Uterus (tissue), 4 donors: ENCODE measurements around the gene CENPX. TPM values are rescaled to one million over a fixed set of nuclear protein-coding genes. Genes with fewer than 3 reads are reported as not detected.

Experiments
- DNase-seq, 2 donors: peaks; one replicate each; pipeline ENCODE4 v3.0.0-alpha.2; 2019 to 2020
- H3K27ac ChIP-seq, 2 donors: fragments of 200-600 bp; sonication (generic); 1 replicate in 1 of 2; 2 replicates in 1 of 2; pipeline ENCODE4 v1.5.1; 2016 to 2018
- H3K27me3 ChIP-seq, 2 donors: fragments of 200-600 bp; sonication (generic); one replicate each; pipeline ENCODE4 v1.5.1; 2018 to 2019; ENCODE audit warnings: control low read depth in 1 of 2
- H3K36me3 ChIP-seq, 2 donors: fragments of 200-600 bp; sonication (generic); one replicate each; pipeline ENCODE4 v1.5.1; 2019; ENCODE audit warnings: control low read depth in 1 of 2
- H3K4me1 ChIP-seq, 2 donors: fragments of 200-600 bp; sonication (generic); one replicate each; pipeline ENCODE4 v1.5.1; 2018 to 2019; ENCODE audit warnings: control low read depth in 1 of 2
- H3K4me3 ChIP-seq, 2 donors: fragments of 200-600 bp; sonication (generic); 1 replicate in 1 of 2; 2 replicates in 1 of 2; pipeline ENCODE4 v1.5.1; 2018 to 2019; ENCODE audit warnings: mild to moderate bottlenecking in 1 of 2
- H3K9me3 ChIP-seq, 2 donors: fragments of 200-600 bp; sonication (generic); one replicate each; pipeline ENCODE4 v1.5.1; 2019; ENCODE audit warnings: control low read depth in 1 of 2
- CTCF ChIP-seq, 4 experiments: fragments of 200-600 bp in 2 of 4; fragments of 450-650 bp in 2 of 4; sonication (generic) in 2 of 4; IDR thresholded peaks; one replicate each; pipeline ENCODE4 v1.5.1; 2016 to 2019; ENCODE audit warnings: antibody characterized with exemption in 4 of 4, mild to moderate bottlenecking in 2 of 4, moderate library complexity in 1 of 4
- POLR2A ChIP-seq, 2 donors: fragments of 450-650 bp; IDR thresholded peaks; one replicate each; pipeline ENCODE4 v1.6.1; 2016; ENCODE audit warnings: antibody characterized with exemption in 2 of 2, mild to moderate bottlenecking in 1 of 2, moderate library complexity in 1 of 2
- intact Hi-C: fragments of 100-400 bp; cut with DNase I; formaldehyde crosslinking; loops from one replicate; pipeline ENCODE4 v1.15.1; 2023; ENCODE audit warnings: low total_unique reads
- total RNA-seq, 4 donors: library from RNA; depleted of rRNA in 3 of 4; stranded (reverse); fragments of >200 nt in 3 of 4; gene quantifications; one replicate each; pipeline versions ENCODE4 v1.1.0 to v1.2.4, GENCODE V29; 2014 to 2023
- donor health status: DM: yes; HTN: yes; CAD: no.

CENPX gene
- total RNA-seq, 4 donors from 2014 or later = 26.7 to 212 (median 49.8) TPM

GRCh38 chr17:82030470-82031302 is 8.0 kb upstream of the CENPX start:
- DNase-seq = peak; percentile 73 to 81
- Histone ChIP-seq H3K4me3 (peak overlapping the region; percentile 29 to 35), H3K4me1 (peaks cover 0 to 12% of the 10 kb centered on the region in 2 donors), H3K9me3 (no peaks in the 10 kb centered on the region), H3K36me3 (no peaks in the 10 kb centered on the region), H3K27ac (no peak overlapping the region), H3K27me3 (peaks cover 0 to 3% of the 10 kb centered on the region in 2 donors)
- intact Hi-C loops = loop anchor here (5.0 kb wide), 1 partner anchor 122 kb away; no protein-coding TSS in a partner anchor
- TF ChIP-seq POLR2A (IDR thresholded peaks at IDR 0.05) (peak in 1 of 2 donors; percentile 6), CTCF (IDR thresholded peaks at IDR 0.05) (peak; percentile 87 to 99 (median 92))

DNA sequence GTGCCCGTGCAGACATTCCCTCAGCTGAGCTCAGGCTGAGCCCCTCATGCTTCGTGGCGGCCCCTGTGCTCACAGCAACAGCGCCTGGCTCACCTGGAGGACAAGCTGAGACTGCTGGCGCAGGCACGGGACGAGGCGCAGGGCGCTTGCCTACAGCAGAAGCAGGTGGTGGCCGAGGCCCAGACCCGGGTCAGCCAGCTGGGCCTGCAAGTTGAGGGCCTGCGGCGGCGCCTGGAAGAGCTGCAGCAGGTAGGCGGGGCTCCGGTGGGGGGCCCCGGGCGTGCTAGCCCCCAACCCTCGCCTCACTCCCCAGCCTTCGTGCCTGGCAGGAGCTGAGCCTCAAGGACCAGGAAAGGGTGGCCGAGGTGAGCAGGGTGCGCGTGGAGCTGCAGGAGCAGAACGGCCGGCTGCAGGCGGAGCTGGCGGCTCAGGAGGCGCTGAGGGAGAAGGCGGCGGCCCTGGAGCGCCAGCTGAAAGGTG is 7.4 kb upstream of the CENPX start:
- Histone ChIP-seq H3K27me3 (peaks cover 0 to 3% of the 10 kb centered on the region in 2 donors), H3K4me3 (no peak overlapping the region), H3K9me3 (no peaks in the 10 kb centered on the region), H3K36me3 (no peaks in the 10 kb centered on the region), H3K27ac (no peak overlapping the region), H3K4me1 (peaks cover 0 to 12% of the 10 kb centered on the region in 2 donors)
- no peak for DNase-seq
- intact Hi-C loops = loop anchor here (5.0 kb wide), 1 partner anchor 122 kb away; no protein-coding TSS in a partner anchor
- TF ChIP-seq CTCF (IDR thresholded peaks at IDR 0.05) (no peak), POLR2A (IDR thresholded peaks at IDR 0.05) (no peak)

DNA sequence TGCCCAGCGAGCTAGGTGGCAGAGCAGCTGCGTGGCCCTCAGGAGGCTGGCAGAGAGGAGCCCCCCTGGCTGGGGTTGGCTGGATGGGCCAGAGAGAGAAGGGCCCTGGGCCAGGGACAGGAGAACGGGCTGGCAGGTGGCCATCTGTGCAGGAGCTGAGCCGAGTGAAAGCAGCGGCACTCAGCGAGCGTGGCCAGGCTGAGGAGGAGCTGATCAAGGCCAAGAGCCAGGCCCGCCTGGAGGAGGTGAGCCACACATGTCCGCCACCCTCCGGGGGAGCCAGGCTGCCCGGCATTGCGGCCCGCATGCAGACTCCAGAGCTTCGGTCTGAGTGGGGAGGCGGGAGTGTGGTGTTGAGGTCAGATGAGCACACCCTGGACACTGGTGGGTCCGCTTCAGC is 6.7 kb upstream of the CENPX start:
- Histone ChIP-seq H3K27me3 (peaks cover 0 to 3% of the 10 kb centered on the region in 2 donors), H3K4me1 (peaks cover 0 to 12% of the 10 kb centered on the region in 2 donors), H3K4me3 (no peak overlapping the region), H3K36me3 (no peaks in the 10 kb centered on the region), H3K9me3 (no peaks in the 10 kb centered on the region), H3K27ac (no peak overlapping the region)
- intact Hi-C loops = no loop called here
- DNase-seq = no peak
- TF ChIP-seq POLR2A (IDR thresholded peaks at IDR 0.05) (no peak), CTCF (IDR thresholded peaks at IDR 0.05) (no peak)

- Histone ChIP-seq H3K9me3 (no peaks in the 10 kb centered on the region), H3K4me1 (peaks cover 0 to 15% of the 10 kb centered on the region in 2 donors), H3K4me3 (no peak overlapping the region), H3K36me3 (no peaks in the 10 kb centered on the region), H3K27ac (no peak overlapping the region), H3K27me3 (peaks cover 0 to 3% of the 10 kb centered on the region in 2 donors)
- no peak for DNase-seq
- TF ChIP-seq POLR2A (IDR thresholded peaks at IDR 0.05) (no peak), CTCF (IDR thresholded peaks at IDR 0.05) (no peak)
- intact Hi-C loops = no loop called here
These were observed 6.3 kb upstream of the CENPX start for GRCh38 chr17:82028966-82029365.

DNA sequence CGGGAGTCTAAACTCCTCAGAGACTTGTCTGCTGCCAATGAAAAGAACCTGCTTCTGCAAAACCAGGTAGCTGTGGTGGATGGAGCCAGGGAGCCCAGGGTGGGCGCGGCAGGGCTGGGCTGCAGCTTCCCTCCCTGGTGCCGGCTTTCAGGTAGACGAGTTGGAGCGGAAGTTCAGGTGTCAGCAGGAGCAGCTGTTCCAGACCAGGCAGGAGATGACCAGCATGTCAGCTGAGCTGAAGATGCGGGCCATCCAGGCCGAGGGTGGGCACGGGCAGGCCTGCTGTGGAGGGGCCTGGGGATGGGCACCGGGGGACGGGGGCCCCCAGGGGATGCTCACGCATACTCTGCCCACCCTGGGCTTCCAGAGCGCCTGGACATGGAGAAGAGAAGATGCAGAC is 5.6 kb upstream of the CENPX start:
- intact Hi-C loops = no loop called here
- DNase-seq = no peak

More for the DNA sequence above, 5.6 kb upstream of the CENPX start:
- Histone ChIP-seq H3K9me3 (no peaks in the 10 kb centered on the region), H3K27me3 (peaks cover 0 to 3% of the 10 kb centered on the region in 2 donors), H3K4me1 (peaks cover 0 to 19% of the 10 kb centered on the region in 2 donors), H3K4me3 (no peak overlapping the region), H3K27ac (no peak overlapping the region), H3K36me3 (no peaks in the 10 kb centered on the region)
- no peak for TF ChIP-seq CTCF (IDR thresholded peaks at IDR 0.05)
- TF ChIP-seq POLR2A (IDR thresholded peaks at IDR 0.05) = no peak
